PC-3 (cell line): Measurements from ENCODE around the gene HSD17B4. TPM values are rescaled to one million over a fixed set of nuclear protein-coding genes. Genes with fewer than 3 reads are reported as not detected.
A peak's percentile ranks its signal among the peaks of the same experiment; 100 is the strongest.

Experiments used
- ATAC-seq: fragments of 200-7000 bp; cut with Tn5 transposase; 2 replicates; pipeline ENCODE4 v1.9.1; 2020; ENCODE audit warnings: mild to moderate bottlenecking, moderate library complexity
- BruUV-seq: library from RNA; stranded (reverse); fragments of 400-500 nt; replicated peaks from 2 replicates; lab custom pipeline; 2021; lab: Mats Ljungman, UMichigan
- CTCF ChIA-PET: fragments of 300-600 bp; sonication (Branson Sonifier 250); formaldehyde crosslinking; loops from one replicate; lab custom pipeline; 2022; ENCODE audit warnings: antibody characterized with exemption; lab: Charles Lee
- POLR2A ChIA-PET: fragments of 300-600 bp; sonication (Branson Sonifier 250); formaldehyde crosslinking; loops from one replicate; lab custom pipeline; 2022; ENCODE audit warnings: antibody characterized with exemption; ENCODE audit not compliant: unreplicated experiment; lab: Charles Lee
- DNase-seq: peaks from one replicate; pipeline ENCODE4 v3.0.0-alpha.2; 2015
- H2AFZ ChIP-seq: fragments of 300-600 bp; sonication (generic); 2 replicates; pipeline ENCODE4 v1.6.0; 2016; ENCODE audit warnings: antibody characterized with exemption, low read length
- H3F3A ChIP-seq: fragments of 300-600 bp; sonication (generic); one replicate; pipeline ENCODE4 v1.6.0; 2017; ENCODE audit warnings: antibody characterized with exemption, low read length, control low read depth, mild to moderate bottlenecking; ENCODE audit not compliant: unreplicated experiment
- H3K27ac ChIP-seq: fragments of 300-600 bp; sonication (generic); 2 replicates; pipeline ENCODE4 v1.5.1; 2016; ENCODE audit warnings: mild to moderate bottlenecking, low read length
- H3K27me3 ChIP-seq: fragments of 300-600 bp; sonication (generic); 2 replicates; pipeline ENCODE4 v1.6.1; 2016; ENCODE audit warnings: low read length, mixed read lengths
- H3K36me3 ChIP-seq: fragments of 300-600 bp; sonication (generic); 2 replicates; pipeline ENCODE4 v1.6.1; 2016; ENCODE audit warnings: low read depth, mixed run types, low read length, mixed read lengths
- H3K4me1 ChIP-seq: fragments of 300-600 bp; sonication (generic); 2 replicates; pipeline ENCODE4 v1.5.1; 2016; ENCODE audit warnings: low read length; ENCODE audit not compliant: insufficient read depth
- H3K4me2 ChIP-seq: fragments of 300-600 bp; sonication (generic); 2 replicates; pipeline ENCODE4 v1.6.0; 2016; ENCODE audit warnings: low read length
- H3K4me3 ChIP-seq: fragments of 300-600 bp; sonication (generic); 2 replicates; pipeline ENCODE4 v1.5.1; 2016; ENCODE audit warnings: mild to moderate bottlenecking, low read length, mixed read lengths
- H3K79me2 ChIP-seq: fragments of 300-600 bp; sonication (generic); 2 replicates; pipeline ENCODE4 v1.6.1; 2017; ENCODE audit warnings: low read length, mixed read lengths
- H3K9ac ChIP-seq: fragments of 300-600 bp; sonication (generic); 2 replicates; pipeline ENCODE4 v1.6.0; 2016; ENCODE audit warnings: mild to moderate bottlenecking, low read length
- H3K9me2 ChIP-seq: fragments of 300-600 bp; sonication (generic); replicated peaks from 2 replicates; pipeline ENCODE4 v1.6.1; 2016; ENCODE audit warnings: mixed run types, low read length, mixed read lengths
- H3K9me3 ChIP-seq: fragments of 300-600 bp; sonication (generic); 2 replicates; pipeline ENCODE4 v1.6.1; 2016; ENCODE audit warnings: low read length, mixed read lengths
- H4K20me1 ChIP-seq: fragments of 300-600 bp; sonication (generic); 2 replicates; pipeline ENCODE4 v1.6.1; 2016; ENCODE audit warnings: low read length, mixed read lengths
- EZH2 ChIP-seq: fragments of 300-600 bp; sonication (generic); IDR thresholded peaks from one replicate; pipeline ENCODE4 v1.6.1; 2017; ENCODE audit warnings: antibody characterized with exemption, mild to moderate bottlenecking, low read length; ENCODE audit not compliant: unreplicated experiment
- EZH2phosphoT487 ChIP-seq: fragments of 300-600 bp; sonication (generic); IDR thresholded peaks from 2 replicates; pipeline ENCODE4 v1.6.1; 2018; ENCODE audit warnings: mild to moderate bottlenecking, antibody characterized with exemption, low read length, borderline replicate concordance
- intact Hi-C: fragments of 100-400 bp; cut with micrococcal nuclease; formaldehyde crosslinking; loops from 2 replicates; pipeline ENCODE4 v1.9.0; 2023
- total RNA-seq: library from RNA; depleted of rRNA; stranded (reverse); fragments of >200 nt; gene quantifications from 2 replicates; pipeline ENCODE4 v1.2.3, GENCODE V29; 2014
- TF ChIP-seq, protein P1 (sequence below): fragments of 300-600 bp; sonication (generic); conservative IDR thresholded peaks from 2 replicates; pipeline ENCODE4 v1.5.1; 2017; ENCODE audit warnings: antibody characterized with exemption, low read depth, mild to moderate bottlenecking, low read length

HSD17B4 gene
- total RNA-seq, 1 experiment from 2014 or later = 165 TPM

GRCh38 chr5:119527351-119527750, 75.1 kb downstream of the HSD17B4 start:
- no peak overlapping the region for H2AFZ ChIP-seq
- H4K20me1 ChIP-seq = no peaks in the 10 kb centered on the region
- no peak overlapping the region for H3K9ac ChIP-seq
- DNase-seq (peak; percentile 77), ATAC-seq (peak; percentile 89)
- ChIA-PET CTCF (interaction anchor here (0.7 kb wide), 1 partner anchor 46 kb away, joined by 3 read pairs; no protein-coding TSS in a partner anchor), POLR2A (no interaction called here)
- TF ChIP-seq EZH2phosphoT487 (no peak), EZH2 (no peak)
- TF ChIP-seq, protein P1, sequence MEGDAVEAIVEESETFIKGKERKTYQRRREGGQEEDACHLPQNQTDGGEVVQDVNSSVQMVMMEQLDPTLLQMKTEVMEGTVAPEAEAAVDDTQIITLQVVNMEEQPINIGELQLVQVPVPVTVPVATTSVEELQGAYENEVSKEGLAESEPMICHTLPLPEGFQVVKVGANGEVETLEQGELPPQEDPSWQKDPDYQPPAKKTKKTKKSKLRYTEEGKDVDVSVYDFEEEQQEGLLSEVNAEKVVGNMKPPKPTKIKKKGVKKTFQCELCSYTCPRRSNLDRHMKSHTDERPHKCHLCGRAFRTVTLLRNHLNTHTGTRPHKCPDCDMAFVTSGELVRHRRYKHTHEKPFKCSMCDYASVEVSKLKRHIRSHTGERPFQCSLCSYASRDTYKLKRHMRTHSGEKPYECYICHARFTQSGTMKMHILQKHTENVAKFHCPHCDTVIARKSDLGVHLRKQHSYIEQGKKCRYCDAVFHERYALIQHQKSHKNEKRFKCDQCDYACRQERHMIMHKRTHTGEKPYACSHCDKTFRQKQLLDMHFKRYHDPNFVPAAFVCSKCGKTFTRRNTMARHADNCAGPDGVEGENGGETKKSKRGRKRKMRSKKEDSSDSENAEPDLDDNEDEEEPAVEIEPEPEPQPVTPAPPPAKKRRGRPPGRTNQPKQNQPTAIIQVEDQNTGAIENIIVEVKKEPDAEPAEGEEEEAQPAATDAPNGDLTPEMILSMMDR = no peak
- no peak overlapping the region; the same call in 1 of the 2 replicates for H3K4me3 ChIP-seq
- H3K4me1 ChIP-seq = peaks cover 29% of the 10 kb centered on the region
- no peaks in the 10 kb centered on the region for H3K36me3 ChIP-seq
- peak overlapping the region; percentile 71 for H3K4me2 ChIP-seq
- peak overlapping the region; percentile 76 for H3K27ac ChIP-seq
- H3K79me2 ChIP-seq = no peaks in the 10 kb centered on the region
- no peaks in the 10 kb centered on the region for H3K9me3 ChIP-seq
- H3K27me3 ChIP-seq = no peaks in the 10 kb centered on the region
- peaks cover 8% of the 10 kb centered on the region for H3F3A ChIP-seq
- no peaks in the 10 kb centered on the region for H3K9me2 ChIP-seq
- BruUV-seq = no TSS peak
- intact Hi-C loops = loop anchor here (1.0 to 5.0 kb wide), 3 partner anchors 10 to 352 kb away; no protein-coding TSS in a partner anchor

DNA sequence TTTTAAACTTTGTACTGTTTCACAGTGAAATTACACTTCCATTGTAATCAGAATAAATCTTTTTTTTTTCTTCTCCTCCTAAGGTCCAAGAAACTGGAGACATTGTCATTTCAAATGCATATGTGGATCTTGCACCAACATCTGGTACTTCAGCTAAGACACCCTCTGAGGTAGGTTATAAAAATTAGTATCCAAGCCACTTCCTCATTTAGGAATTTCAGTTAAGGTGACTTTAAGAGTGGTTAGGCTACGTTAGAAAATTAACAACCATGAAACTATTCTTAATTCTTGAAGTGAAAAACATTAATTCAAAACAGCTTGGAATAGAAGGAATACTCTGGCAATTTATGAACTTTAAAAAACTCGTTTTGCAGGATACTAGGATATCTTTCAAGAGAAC, 77.5 kb downstream of the HSD17B4 start:
- H3K79me2 ChIP-seq = no peaks in the 10 kb centered on the region
- POLR2A ChIA-PET = no interaction called here
- H3K9ac ChIP-seq = no peak overlapping the region
- H3K9me3 ChIP-seq = no peaks in the 10 kb centered on the region
- no peak overlapping the region for H2AFZ ChIP-seq
- DNase-seq (no peak), ATAC-seq (no peak)
- no peaks in the 10 kb centered on the region for H3K36me3 ChIP-seq
- CTCF ChIA-PET = no interaction called here
- BruUV-seq = no TSS peak
- H3K9me2 ChIP-seq = no peaks in the 10 kb centered on the region
- TF ChIP-seq EZH2 = no peak
- TF ChIP-seq EZH2phosphoT487 = no peak
- TF ChIP-seq, protein P1 = no peak
- intact Hi-C loops = loop anchor here (5.0 kb wide), 1 partner anchor 212 kb away; no protein-coding TSS in a partner anchor
- H4K20me1 ChIP-seq = no peaks in the 10 kb centered on the region
- H3K4me3 ChIP-seq = no peak overlapping the region
- H3K4me2 ChIP-seq = no peak overlapping the region
- H3F3A ChIP-seq = peaks cover 8% of the 10 kb centered on the region
- peaks cover 29% of the 10 kb centered on the region for H3K4me1 ChIP-seq
- H3K27ac ChIP-seq = no peak overlapping the region
- H3K27me3 ChIP-seq = no peaks in the 10 kb centered on the region

- ATAC-seq = no peak
- BruUV-seq = no TSS peak
- DNase-seq = no peak
- no peaks in the 10 kb centered on the region for H3K9me3 ChIP-seq
- no peaks in the 10 kb centered on the region for H3K9me2 ChIP-seq
- no peak overlapping the region for H3K9ac ChIP-seq
- H3K36me3 ChIP-seq = no peaks in the 10 kb centered on the region
- ChIA-PET POLR2A (no interaction called here), CTCF (no interaction called here)
- intact Hi-C loops = no loop called here
- no peak overlapping the region for H2AFZ ChIP-seq
- no peaks in the 10 kb centered on the region for H3K79me2 ChIP-seq
- H3K4me3 ChIP-seq = no peak overlapping the region
- peaks cover 12% of the 10 kb centered on the region for H3F3A ChIP-seq
- H3K4me1 ChIP-seq = peaks cover 29% of the 10 kb centered on the region
- TF ChIP-seq EZH2phosphoT487 (no peak), EZH2 (no peak)
- TF ChIP-seq, protein P1 = no peak
- no peak overlapping the region for H3K27ac ChIP-seq
- no peak overlapping the region for H3K4me2 ChIP-seq
- no peaks in the 10 kb centered on the region for H3K27me3 ChIP-seq
- no peaks in the 10 kb centered on the region for H4K20me1 ChIP-seq
Measured at GRCh38 chr5:119532637-119533036, 80.3 kb downstream of the HSD17B4 start.
